Activated T-helper 2 cell treated with anti-CD3 and anti-CD28 coated beads, Interferon-gamma antibody, Interleukin-2, Interleukin-4, amounts not matched to agents 10 μg/mL and 5 μg/mL and 100 μg/mL, durations not matched to agents 14 hours and 24 hours and 36 hours (primary cell): ENCODE measurements around the gene CLTCL1. TPM values are rescaled to one million over a fixed set of nuclear protein-coding genes. Genes with fewer than 3 reads are reported as not detected.
"Not testable (repeated sequence)": the region's sequence is repeated elsewhere in the genome, so short reads cannot be mapped to it uniquely, and the experiment has no call there.

Experiments used
- DNase-seq: peaks from one replicate; pipeline ENCODE4 v3.0.0; 2021; ENCODE audit warnings: low spot score
- H3K27ac Mint-ChIP-seq: one replicate; pipeline ENCODE4 v1.8.0; 2021; ENCODE audit warnings: mixed read lengths
- H3K27me3 Mint-ChIP-seq: one replicate; pipeline ENCODE4 v1.8.0; 2021; ENCODE audit warnings: low read depth, mixed read lengths
- H3K36me3 Mint-ChIP-seq: one replicate; pipeline ENCODE4 v1.8.0; 2021; ENCODE audit warnings: low read depth, mixed read lengths
- H3K4me1 Mint-ChIP-seq: one replicate; pipeline ENCODE4 v1.8.0; 2021; ENCODE audit warnings: low read depth, mixed read lengths
- H3K4me3 Mint-ChIP-seq: one replicate; pipeline ENCODE4 v1.8.0; 2021; ENCODE audit warnings: low read depth, mild to moderate bottlenecking, moderate library complexity, mixed read lengths
- H3K9me3 Mint-ChIP-seq: one replicate; pipeline ENCODE4 v1.8.0; 2021; ENCODE audit warnings: mixed read lengths
- intact Hi-C: fragments of 100-400 bp; cut with micrococcal nuclease; formaldehyde crosslinking; loops from one replicate; pipeline ENCODE4 v1.15.1; 2023
- total RNA-seq: library from RNA; stranded (reverse); gene quantifications from 2 replicates; pipeline ENCODE4 v1.2.3, GENCODE V29; 2022

CLTCL1 gene
- total RNA-seq, 1 donor from 2014 or later = 1.5 TPM

DNA sequence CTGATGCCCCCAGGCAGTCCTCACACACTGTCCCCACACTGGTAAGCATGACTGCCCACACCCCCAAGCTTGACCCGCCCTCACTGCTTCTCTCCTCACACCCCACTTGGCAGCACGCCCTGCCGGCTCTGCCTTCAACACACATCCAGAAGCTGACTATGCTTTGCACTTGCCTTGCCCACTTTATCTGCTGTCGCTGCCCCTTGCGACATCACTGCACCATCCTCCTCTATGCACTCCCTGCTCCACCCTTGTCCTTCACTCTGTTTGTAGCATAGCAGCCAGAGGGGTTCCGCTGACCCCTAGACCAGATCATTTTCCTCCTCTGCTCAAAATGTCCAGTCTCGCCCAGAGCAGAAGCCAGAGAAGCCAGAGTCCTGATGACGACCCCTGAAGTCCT lies 87.7 kb downstream of the CLTCL1 start:
- Mint-ChIP-seq H3K36me3 (no peaks in the 10 kb centered on the region), H3K27me3 (peaks cover 7% of the 10 kb centered on the region), H3K4me1 (no peaks in the 10 kb centered on the region), H3K27ac (no peak overlapping the region), H3K9me3 (no peaks in the 10 kb centered on the region), H3K4me3 (no peak overlapping the region)
- DNase-seq = no peak
- intact Hi-C loops = no loop called here

DNA sequence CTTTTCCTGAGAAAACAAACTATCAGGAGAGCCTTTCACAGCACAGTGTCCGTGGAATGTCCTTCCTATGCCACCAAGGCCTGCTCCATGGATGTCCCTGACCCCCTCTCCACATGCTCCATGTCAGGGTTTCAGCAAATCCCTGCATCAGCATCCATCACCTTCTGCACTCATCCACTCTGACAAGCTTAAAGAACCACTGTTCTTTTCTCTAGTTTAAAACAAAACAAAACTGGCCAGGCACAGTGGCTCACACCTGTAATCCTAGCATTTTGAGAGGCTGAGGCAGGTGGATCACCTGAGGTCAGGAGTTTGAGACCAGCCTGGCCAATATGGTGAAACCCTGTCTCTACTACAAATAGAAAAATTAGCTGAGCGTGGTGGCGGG lies 88.7 kb downstream of the CLTCL1 start:
- H3K27ac Mint-ChIP-seq, H3K9me3 Mint-ChIP-seq, H3K27me3 Mint-ChIP-seq, intact Hi-C loops, H3K36me3 Mint-ChIP-seq, H3K4me1 Mint-ChIP-seq, H3K4me3 Mint-ChIP-seq, DNase-seq: not testable (repeated sequence)

DNA sequence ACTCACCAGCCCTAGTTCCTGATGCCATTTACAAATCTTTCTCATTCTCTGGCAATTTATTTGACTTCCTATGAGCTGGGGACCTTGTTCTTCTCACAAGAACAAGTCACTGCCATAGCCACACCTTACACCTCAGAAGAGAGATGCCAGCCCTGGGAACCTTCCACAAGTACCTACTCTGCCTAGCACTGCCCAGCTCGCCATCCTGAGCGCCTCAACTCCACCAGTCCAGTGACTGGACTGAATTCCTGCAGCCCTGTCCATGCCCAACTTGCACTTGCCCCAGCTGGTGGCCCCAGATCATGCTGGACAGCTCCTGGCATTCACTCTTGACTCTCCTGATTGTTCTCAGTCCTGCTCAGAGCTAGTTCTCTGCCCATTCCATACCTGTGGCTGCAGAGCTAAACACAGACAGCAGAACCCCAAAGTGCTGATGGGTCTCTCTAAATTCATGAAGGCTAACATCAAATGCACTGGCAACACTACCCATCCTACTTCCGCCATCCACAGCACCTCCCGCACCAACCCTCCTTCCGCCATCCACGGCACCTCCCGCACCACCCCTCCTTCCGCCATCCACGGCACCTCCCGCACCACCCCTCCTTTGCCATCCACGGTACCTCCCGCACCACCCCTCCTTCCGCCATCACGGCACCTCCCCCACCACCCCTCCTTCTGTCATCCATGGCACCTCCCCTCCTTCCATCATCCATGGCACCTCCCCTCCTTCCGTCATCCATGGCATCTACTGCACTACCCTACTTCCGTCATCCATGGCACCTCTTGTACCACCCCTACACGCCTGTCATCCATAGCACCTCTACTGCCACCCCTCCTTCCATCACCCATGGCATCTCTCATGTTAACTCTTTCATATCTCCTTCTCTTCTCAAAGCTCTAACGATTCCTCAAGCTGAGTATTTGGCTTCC lies 89.4 kb downstream of the CLTCL1 start:
- H3K27me3 Mint-ChIP-seq = peaks cover 9% of the 10 kb centered on the region
- intact Hi-C loops = no loop called here
- DNase-seq = no peak
- no peak overlapping the region for H3K4me3 Mint-ChIP-seq
- no peaks in the 10 kb centered on the region for H3K36me3 Mint-ChIP-seq
- H3K4me1 Mint-ChIP-seq = no peaks in the 10 kb centered on the region
- no peaks in the 10 kb centered on the region for H3K9me3 Mint-ChIP-seq
- no peak overlapping the region for H3K27ac Mint-ChIP-seq

DNA sequence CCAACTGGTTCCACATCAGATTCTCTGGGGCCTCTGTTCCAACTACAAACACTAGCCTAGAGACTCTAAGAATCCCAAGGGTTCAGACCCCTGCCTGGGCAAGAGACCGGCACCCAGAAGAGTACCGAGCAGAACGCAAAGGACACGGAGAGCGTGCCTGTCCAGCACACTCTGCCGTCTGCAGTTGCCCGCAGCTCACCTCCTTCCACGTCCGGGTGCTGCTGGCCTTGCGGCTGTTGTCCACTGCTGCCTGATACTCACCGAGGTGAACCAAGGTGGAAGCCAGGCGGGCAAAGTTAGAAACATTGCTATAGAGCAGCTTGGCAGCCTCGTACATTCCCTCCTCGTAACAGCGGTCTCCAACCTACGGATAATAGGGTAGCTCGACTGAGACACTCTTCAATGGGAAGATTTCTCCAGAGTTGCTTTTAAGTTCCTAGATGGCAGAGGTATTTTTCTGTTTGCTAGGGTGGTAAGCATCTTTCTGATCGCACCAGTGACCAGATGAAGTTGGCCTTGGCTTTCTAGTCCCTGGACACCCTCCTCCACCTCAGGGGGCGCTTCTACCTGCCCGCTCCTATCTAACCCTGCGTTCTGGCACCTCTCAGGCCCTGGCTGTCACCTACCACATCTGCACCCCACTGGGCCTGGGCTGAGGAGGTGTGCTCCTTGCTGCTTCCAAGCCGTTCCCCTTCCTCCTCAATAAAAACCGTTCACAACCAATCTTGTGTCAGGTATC lies 90.2 kb downstream of the CLTCL1 start:
- no peaks in the 10 kb centered on the region for H3K4me1 Mint-ChIP-seq
- intact Hi-C loops = no loop called here
- peaks cover 9% of the 10 kb centered on the region for H3K27me3 Mint-ChIP-seq
- DNase-seq = no peak
- H3K36me3 Mint-ChIP-seq = no peaks in the 10 kb centered on the region
- H3K9me3 Mint-ChIP-seq = no peaks in the 10 kb centered on the region
- H3K27ac Mint-ChIP-seq = no peak overlapping the region
- H3K4me3 Mint-ChIP-seq = no peak overlapping the region

DNA sequence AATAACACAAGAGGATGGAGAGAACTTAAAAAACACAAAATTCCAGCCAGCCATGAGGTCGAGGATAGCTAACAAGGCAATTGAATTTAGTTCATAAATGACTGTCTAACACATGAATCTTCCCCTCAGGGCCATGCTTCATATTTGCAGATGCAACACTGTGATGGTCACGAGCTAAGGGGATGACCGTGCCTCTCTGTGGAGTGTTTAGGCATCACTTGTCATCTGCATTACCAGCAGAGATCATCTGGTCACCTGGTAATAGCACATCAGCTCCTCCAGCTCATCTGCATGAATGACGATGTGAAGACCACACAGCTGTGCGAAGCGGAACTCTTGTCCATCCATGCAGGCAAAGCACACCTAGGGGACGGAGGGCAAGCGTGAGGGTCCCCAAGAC lies 92.0 kb downstream of the CLTCL1 start:
- DNase-seq = no peak
- Mint-ChIP-seq H3K27me3 (peaks cover 9% of the 10 kb centered on the region), H3K4me1 (peaks cover 15% of the 10 kb centered on the region), H3K9me3 (no peaks in the 10 kb centered on the region), H3K4me3 (no peak overlapping the region), H3K27ac (no peak overlapping the region), H3K36me3 (no peaks in the 10 kb centered on the region)
- intact Hi-C loops = no loop called here

DNA sequence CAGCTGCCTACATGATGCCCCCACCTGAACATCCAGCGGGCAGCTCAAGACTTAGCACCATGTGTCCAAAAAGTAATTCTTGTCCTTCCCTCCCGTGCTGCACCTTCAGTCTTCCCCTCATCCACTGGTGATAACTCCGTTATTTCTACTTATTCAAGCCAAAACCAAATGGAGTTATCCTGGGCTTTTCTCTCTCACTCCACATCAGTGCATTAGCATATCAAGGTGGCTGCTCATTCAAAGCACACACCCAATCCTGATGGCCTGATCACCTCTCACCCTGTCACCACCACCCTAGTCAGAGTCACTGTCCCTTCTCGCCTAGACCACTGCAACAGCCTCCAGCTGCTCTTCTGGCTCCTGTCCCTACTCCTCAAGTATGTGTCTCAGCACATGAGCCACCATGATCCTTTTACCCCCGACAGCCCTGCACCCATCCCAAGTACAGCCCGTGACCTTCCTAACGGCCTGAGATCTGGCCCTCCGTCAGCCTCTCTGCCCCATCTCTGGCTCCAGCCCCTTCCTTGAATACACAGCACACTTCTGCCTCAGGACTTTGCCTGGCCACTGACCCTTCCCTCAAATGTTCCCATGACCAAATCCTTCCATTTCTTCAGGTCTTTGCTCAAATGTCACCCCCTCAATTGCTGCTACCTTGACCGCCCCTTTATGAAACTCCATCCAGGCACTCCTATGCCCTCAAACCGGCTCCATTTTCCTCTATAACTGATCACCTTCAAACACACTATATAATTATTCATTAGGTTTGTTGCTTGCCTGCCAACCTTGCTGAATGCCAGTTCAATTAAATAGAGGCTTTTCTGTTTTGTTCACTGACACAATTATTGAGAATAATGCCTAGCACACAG lies 93.3 kb downstream of the CLTCL1 start:
- Mint-ChIP-seq H3K9me3 (no peaks in the 10 kb centered on the region), H3K27ac (no peak overlapping the region), H3K4me1 (peaks cover 15% of the 10 kb centered on the region), H3K4me3 (no peak overlapping the region), H3K27me3 (peaks cover 3% of the 10 kb centered on the region), H3K36me3 (no peaks in the 10 kb centered on the region)
- intact Hi-C loops = no loop called here
- no peak for DNase-seq

DNA sequence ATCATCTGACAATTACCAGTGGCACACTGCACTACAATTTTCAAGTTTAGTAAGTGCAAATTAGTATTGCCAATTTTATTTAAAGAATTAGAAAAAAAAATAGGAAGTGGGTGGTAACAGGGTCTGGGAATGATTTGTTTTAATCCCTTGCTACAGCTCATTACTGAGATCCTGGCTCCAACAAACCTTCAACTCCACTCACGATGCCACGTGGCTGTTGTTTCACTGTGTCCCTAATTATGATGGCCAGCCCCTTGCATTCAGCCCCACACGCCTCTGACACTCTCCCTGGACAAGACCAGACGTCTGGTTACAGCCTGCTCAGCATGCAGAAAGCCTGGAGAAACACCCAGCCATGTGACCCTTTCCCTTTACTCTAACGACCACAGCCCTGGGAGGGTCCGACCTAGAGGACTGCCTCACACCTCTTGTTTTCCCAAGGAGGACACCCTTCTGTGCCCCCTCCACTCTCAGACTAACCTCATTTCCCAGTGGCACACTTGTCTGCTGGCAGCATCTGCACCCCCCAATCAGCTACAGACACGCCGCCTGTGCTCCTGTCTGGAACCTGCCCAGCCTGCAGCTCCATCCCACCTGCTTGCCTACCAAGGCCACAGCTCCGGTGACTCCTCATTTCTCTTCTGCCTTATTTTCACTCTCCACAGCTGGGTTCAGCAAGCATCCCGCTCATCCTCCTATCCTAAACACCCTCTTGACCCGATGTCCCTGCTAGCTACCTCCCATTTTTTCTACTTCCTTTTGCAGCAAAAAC lies 94.5 kb downstream of the CLTCL1 start:
- Mint-ChIP-seq H3K27ac (no peak overlapping the region), H3K27me3 (peaks cover 3% of the 10 kb centered on the region), H3K4me1 (peaks cover 15% of the 10 kb centered on the region), H3K9me3 (no peaks in the 10 kb centered on the region), H3K4me3 (no peak overlapping the region), H3K36me3 (no peaks in the 10 kb centered on the region)
- no peak for DNase-seq
- intact Hi-C loops = no loop called here

DNA sequence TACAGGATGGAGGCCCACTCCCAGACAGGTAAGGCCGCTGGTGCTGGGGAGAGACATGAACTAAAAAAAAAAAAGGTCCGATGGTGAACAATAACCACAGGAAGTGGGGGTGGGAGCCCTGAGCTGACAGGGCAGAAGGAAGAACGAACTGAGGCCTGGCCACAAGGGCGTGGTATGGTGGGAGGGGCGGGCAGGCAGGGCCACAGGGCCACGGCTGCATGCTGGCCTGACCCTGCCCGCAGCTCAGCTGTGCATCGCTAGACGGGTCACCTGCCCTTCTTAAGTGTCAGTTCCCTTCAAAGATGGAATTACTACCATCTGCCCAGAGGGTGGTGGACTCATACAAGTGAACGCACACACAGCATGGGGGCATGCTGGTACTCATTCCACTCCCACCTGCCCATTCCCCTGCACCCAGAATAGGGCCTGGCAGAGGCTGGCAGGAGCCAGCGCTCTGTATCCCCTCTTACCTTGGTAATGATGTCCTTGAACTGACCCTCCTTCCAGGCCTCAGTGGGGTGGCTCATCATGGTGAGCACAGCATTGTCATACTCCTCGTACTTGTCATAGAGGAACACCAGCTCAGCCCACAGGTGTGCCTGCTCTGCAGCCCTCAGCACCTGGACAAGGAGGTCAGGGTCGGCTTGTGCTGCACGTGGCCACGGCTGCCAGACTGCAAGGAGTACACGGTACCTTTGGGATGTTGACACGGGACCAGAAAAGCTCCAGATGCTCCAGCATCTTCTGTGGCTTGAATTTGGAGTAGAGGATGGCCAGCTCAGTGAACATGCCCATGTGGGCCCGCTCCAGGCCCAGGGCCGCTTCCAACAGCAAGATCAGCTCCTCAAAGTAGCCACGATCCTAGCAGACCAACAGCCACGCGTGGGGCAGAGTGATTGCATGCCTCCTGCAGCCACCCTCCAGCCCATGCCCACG lies 95.5 kb downstream of the CLTCL1 start:
- H3K9me3 Mint-ChIP-seq = no peaks in the 10 kb centered on the region
- DNase-seq = no peak
- H3K27me3 Mint-ChIP-seq = peaks cover 3% of the 10 kb centered on the region
- no peak overlapping the region for H3K4me3 Mint-ChIP-seq
- peaks cover 15% of the 10 kb centered on the region for H3K4me1 Mint-ChIP-seq
- H3K36me3 Mint-ChIP-seq = no peaks in the 10 kb centered on the region
- intact Hi-C loops = no loop called here
- no peak overlapping the region for H3K27ac Mint-ChIP-seq

DNA sequence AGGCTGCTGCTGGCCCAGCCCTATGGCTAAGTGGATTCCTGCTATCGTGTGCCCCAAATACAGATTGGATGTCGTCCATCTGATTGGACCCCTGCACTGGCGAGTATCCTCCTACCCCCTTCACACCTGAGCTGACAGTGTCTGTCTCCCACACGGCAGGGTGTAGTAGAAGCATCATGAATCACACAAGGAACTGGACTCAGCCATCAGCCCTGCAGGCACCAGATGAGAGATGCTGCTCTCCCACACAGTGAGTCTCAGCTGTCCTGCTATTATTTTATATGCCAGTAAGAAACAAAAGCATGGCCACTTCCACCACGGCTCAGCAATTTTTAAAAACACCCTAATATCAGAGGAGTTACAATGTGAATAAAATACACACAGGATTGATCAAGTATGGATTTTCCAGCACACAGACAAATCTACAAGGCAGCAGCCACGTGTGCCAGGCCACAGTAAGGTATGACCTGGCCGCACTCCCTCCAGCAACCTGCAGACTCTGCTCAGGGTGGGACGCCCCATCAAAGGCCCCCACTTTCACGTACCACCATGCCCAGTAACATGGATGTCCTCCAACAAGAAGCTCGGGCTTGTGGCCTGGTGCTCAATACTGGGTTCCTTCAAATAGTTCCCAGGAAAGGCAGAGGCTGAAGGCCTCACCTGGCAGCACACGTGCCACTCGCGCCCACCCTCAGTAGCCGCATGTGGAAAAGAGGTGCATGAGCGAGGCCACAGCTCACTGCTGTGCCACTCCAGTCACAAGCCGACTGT lies 96.6 kb downstream of the CLTCL1 start:
- H3K9me3 Mint-ChIP-seq = no peaks in the 10 kb centered on the region
- peaks cover 3% of the 10 kb centered on the region for H3K27me3 Mint-ChIP-seq
- no peak overlapping the region for H3K27ac Mint-ChIP-seq
- DNase-seq = no peak
- intact Hi-C loops = no loop called here
- no peak overlapping the region for H3K4me3 Mint-ChIP-seq
- H3K36me3 Mint-ChIP-seq = no peaks in the 10 kb centered on the region
- peaks cover 15% of the 10 kb centered on the region for H3K4me1 Mint-ChIP-seq

DNA sequence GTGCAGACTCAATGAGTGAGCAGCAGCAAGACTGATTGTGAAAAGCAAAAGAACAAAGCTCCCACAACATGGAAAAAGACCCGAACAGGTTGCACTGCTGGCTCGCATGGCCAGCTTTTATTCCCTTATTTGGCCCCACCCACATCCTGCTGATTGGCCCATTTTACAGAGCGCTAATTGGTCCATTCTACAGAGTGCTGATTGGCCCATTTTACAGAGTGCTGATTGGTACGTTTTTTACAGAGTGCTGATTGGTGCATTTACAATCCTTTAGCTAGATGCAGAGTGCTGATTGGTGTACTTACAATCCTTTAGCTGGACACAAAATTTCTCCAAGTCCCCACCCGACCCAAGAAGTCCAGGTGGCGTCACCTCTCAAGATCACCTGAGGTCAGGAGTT lies 97.6 kb downstream of the CLTCL1 start:
- intact Hi-C loops = no loop called here
- peaks cover 15% of the 10 kb centered on the region for H3K4me1 Mint-ChIP-seq
- H3K27ac Mint-ChIP-seq = no peak overlapping the region
- H3K36me3 Mint-ChIP-seq = no peaks in the 10 kb centered on the region
- peaks cover 2% of the 10 kb centered on the region for H3K27me3 Mint-ChIP-seq
- DNase-seq = no peak
- no peak overlapping the region for H3K4me3 Mint-ChIP-seq
- no peaks in the 10 kb centered on the region for H3K9me3 Mint-ChIP-seq
